K562 (cell line): ENCODE measurements around the gene ITGB2. TPM values are rescaled to one million over a fixed set of nuclear protein-coding genes. Genes with fewer than 3 reads are reported as not detected.

Experiments used
- BRD4 ChIP-seq: fragments of 200-600 bp; sonication (generic); IDR thresholded peaks from 2 replicates; pipeline ENCODE4 v1.6.1; 2017; ENCODE audit warnings: inconsistent platforms
- ETV1 ChIP-seq: fragments of 450-650 bp; conservative IDR thresholded peaks from 2 replicates; pipeline ENCODE4 v1.6.1; 2016; ENCODE audit warnings: missing genetic modification characterization, control low read depth, low read depth, missing compliant biosample characterization
- HCFC1 ChIP-seq: IDR thresholded peaks from 2 replicates; pipeline ENCODE4 v1.6.1; 2012; ENCODE audit warnings: low read depth, low read length, improper control_type of control experiment
- ILF3 ChIP-seq: fragments of 450-650 bp; IDR thresholded peaks from 2 replicates; pipeline ENCODE4 v1.6.1; 2018; ENCODE audit warnings: antibody characterized with exemption, mild to moderate bottlenecking, moderate library complexity, borderline replicate concordance
- MCM2 ChIP-seq: fragments of 450-650 bp; IDR thresholded peaks from 2 replicates; pipeline ENCODE4 v1.6.1; 2017; ENCODE audit warnings: low read depth, mild to moderate bottlenecking
- NCOA1 ChIP-seq: fragments of 450-650 bp; IDR thresholded peaks from 2 replicates; pipeline ENCODE4 v1.6.1; 2016; ENCODE audit warnings: low read depth
- RFX1 ChIP-seq: fragments of 450-650 bp; IDR thresholded peaks from 2 replicates; pipeline ENCODE4 v1.6.1; 2016; ENCODE audit warnings: mild to moderate bottlenecking, moderate library complexity
- SIN3B ChIP-seq: fragments of 450-650 bp; IDR thresholded peaks from 2 replicates; pipeline ENCODE4 v1.6.1; 2017; ENCODE audit warnings: low read depth, mild to moderate bottlenecking, moderate library complexity
- SIX5 ChIP-seq, 2 experiments: IDR thresholded peaks; 2 replicates each; pipeline ENCODE4 v1.6.1; 2011; ENCODE audit warnings: low read length in 2 of 2, borderline replicate concordance in 1 of 2, low read depth in 1 of 2, mild to moderate bottlenecking in 1 of 2, moderate library complexity in 1 of 2; ENCODE audit not compliant: insufficient read depth in 1 of 2
- TCF7 ChIP-seq: sonication (generic); IDR thresholded peaks from 2 replicates; pipeline ENCODE4 v1.6.1; 2016; ENCODE audit warnings: antibody characterized with exemption, borderline replicate concordance
- YY1 ChIP-seq, 3 experiments: IDR thresholded peaks; 2 replicates each; pipeline ENCODE4 v1.6.1; 2011; ENCODE audit warnings: low read length in 2 of 3, mild to moderate bottlenecking in 2 of 3, moderate library complexity in 2 of 3, borderline replicate concordance in 1 of 3, control low read depth in 1 of 3, low read depth in 1 of 3; ENCODE audit not compliant: insufficient read depth in 3 of 3, insufficient replicate concordance in 2 of 3, control insufficient read depth in 1 of 3, insufficient read length in 1 of 3; ENCODE audit errors: extremely low read depth in 1 of 3
- ZBTB40 ChIP-seq, 2 experiments: fragments of 450-650 bp in 1 of 2; sonication (generic) in 1 of 2; formaldehyde crosslinking in 1 of 2; IDR thresholded peaks; 2 replicates each; pipeline versions ENCODE4 v1.7.1 to v1.9.0; 2016 to 2022; ENCODE audit warnings: inconsistent platforms in 1 of 2, mild to moderate bottlenecking in 1 of 2, missing genetic modification reagents in 1 of 2
- ZKSCAN3 ChIP-seq: fragments of 250-450 bp; sonication (Bioruptor Pico); IDR thresholded peaks from 2 replicates; pipeline ENCODE4 v1.4.0; 2020
- ZNF133 ChIP-seq: fragments of 250-450 bp; sonication (Bioruptor Pico); IDR thresholded peaks from 2 replicates; pipeline ENCODE4 v1.4.0; 2020; ENCODE audit warnings: mild to moderate bottlenecking
- polyA plus RNA-seq, 8 experiments: library from polyadenylated mRNA; depleted of rRNA in 4 of 8; stranded (reverse) in 5 of 8; unstranded in 3 of 8; fragments of >200 nt; fragmentation: Nextera tagmentation in 2 of 8; fragmentation: Illumina TruSeq in 1 of 8; extraction: Ambion mirVana in 2 of 8; extraction: Trizol in 1 of 8; gene quantifications; 2 replicates each; pipeline versions ENCODE4 v1.2.1 to v1.2.3, GENCODE V29; 2011 to 2014; ENCODE audit warnings: inconsistent platforms in 1 of 8, missing spikeins in 1 of 8
- total RNA-seq, 7 experiments: library from RNA; depleted of rRNA in 6 of 7; stranded (reverse); fragments of >200 nt in 6 of 7; fragmentation: Illumina TruSeq in 2 of 7; extraction: Trizol in 2 of 7; gene quantifications; 2 replicates each; pipeline versions ENCODE4 v1.2.1 to v1.2.3, GENCODE V29; 2011 to 2021; ENCODE audit warnings: low replicate concordance in 1 of 7
- TF ChIP-seq, protein P1 (sequence below): sonication (generic); formaldehyde crosslinking; IDR thresholded peaks from 2 replicates; pipeline ENCODE4 v1.8.0; 2022; ENCODE audit warnings: missing genetic modification reagents, mild to moderate bottlenecking, borderline replicate concordance
- TF ChIP-seq, protein P2 (sequence below): fragments of 250-450 bp; sonication (Bioruptor Pico); IDR thresholded peaks from 2 replicates; pipeline ENCODE4 v1.8.0; 2021; ENCODE audit warnings: borderline replicate concordance, mild to moderate bottlenecking, moderate library complexity; ENCODE audit not compliant: poor library complexity, severe bottlenecking
- TF ChIP-seq, protein P3 (sequence below): fragments of 450-650 bp; IDR thresholded peaks from one replicate; pipeline ENCODE4 v1.6.1; 2018; ENCODE audit warnings: mild to moderate bottlenecking, moderate library complexity; ENCODE audit not compliant: partially characterized antibody

ITGB2 gene
- total and polyA plus RNA-seq, 9 of the 15 experiments (the other 6 are each of a cell fraction or from before 2014, with no cell fraction given), result 0.07 to 1.3 (median 0.51) TPM; not detected in 2

GRCh38 chr21:44874240-44874496, 46.5 kb downstream of the ITGB2 start (continued):
- TF ChIP-seq TCF7 (no peak), YY1 (IDR thresholded peaks at IDR 0.05; ENCODE audit: borderline replicate concordance in 1 of 3, control insufficient read depth in 1 of 3, extremely low read depth in 1 of 3, insufficient read depth in 3 of 3, insufficient read length in 1 of 3, insufficient replicate concordance in 2 of 3, low read depth in 1 of 3, low read length in 2 of 3) (no peak), NCOA1 (no peak), SIX5 (IDR thresholded peaks at IDR 0.05; ENCODE audit: borderline replicate concordance in 1 of 2, insufficient read depth in 1 of 2, low read depth in 1 of 2, low read length in 2 of 2) (no peak), ETV1 (tag) (no peak), SIN3B (no peak), HCFC1 (no peak), ZNF133 (no peak), ILF3 (no peak), ZKSCAN3 (CRISPR knock-in tag) (no peak), BRD4 (no peak; the same call in 1 of the 2 replicates), RFX1 (no peak), MCM2 (no peak), ZBTB40 (IDR thresholded peaks at IDR 0.05) (no peak), ZBTB40 (CRISPR knock-in tag; IDR thresholded peaks at IDR 0.05) (no peak)
- TF ChIP-seq, protein P1, sequence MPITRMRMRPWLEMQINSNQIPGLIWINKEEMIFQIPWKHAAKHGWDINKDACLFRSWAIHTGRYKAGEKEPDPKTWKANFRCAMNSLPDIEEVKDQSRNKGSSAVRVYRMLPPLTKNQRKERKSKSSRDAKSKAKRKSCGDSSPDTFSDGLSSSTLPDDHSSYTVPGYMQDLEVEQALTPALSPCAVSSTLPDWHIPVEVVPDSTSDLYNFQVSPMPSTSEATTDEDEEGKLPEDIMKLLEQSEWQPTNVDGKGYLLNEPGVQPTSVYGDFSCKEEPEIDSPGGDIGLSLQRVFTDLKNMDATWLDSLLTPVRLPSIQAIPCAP (CRISPR knock-in tag), result peak; percentile 37; the same call in 1 of the 2 replicates
- TF ChIP-seq, protein P2, sequence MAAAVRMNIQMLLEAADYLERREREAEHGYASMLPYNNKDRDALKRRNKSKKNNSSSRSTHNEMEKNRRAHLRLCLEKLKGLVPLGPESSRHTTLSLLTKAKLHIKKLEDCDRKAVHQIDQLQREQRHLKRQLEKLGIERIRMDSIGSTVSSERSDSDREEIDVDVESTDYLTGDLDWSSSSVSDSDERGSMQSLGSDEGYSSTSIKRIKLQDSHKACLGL (CRISPR knock-in tag), result no peak
- TF ChIP-seq, protein P3, sequence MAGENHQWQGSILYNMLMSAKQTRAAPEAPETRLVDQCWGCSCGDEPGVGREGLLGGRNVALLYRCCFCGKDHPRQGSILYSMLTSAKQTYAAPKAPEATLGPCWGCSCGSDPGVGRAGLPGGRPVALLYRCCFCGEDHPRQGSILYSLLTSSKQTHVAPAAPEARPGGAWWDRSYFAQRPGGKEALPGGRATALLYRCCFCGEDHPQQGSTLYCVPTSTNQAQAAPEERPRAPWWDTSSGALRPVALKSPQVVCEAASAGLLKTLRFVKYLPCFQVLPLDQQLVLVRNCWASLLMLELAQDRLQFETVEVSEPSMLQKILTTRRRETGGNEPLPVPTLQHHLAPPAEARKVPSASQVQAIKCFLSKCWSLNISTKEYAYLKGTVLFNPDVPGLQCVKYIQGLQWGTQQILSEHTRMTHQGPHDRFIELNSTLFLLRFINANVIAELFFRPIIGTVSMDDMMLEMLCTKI, result no peak
